Gastrocnemius medialis (tissue), 4 donors: Measurements from ENCODE around the gene POMT2.

Experiments
- POLR2A ChIP-seq, 2 donors: fragments of 450-650 bp; IDR thresholded peaks; one replicate each; pipeline ENCODE4 v1.6.1; 2017; ENCODE audit warnings: antibody characterized with exemption in 2 of 2, mild to moderate bottlenecking in 2 of 2, moderate library complexity in 2 of 2
- TF ChIP-seq, protein P1 (sequence below), 5 experiments: fragments of 450-650 bp in 3 of 5; fragments of 200-600 bp in 2 of 5; sonication (generic) in 2 of 5; IDR thresholded peaks in 4 of 5; conservative IDR thresholded peaks in 1 of 5; 1 replicate in 4 of 5; 2 replicates in 1 of 5; pipeline ENCODE4 v1.5.1; 2016 to 2019; ENCODE audit warnings: antibody characterized with exemption in 5 of 5, mild to moderate bottlenecking in 3 of 5, moderate library complexity in 3 of 5

DNA sequence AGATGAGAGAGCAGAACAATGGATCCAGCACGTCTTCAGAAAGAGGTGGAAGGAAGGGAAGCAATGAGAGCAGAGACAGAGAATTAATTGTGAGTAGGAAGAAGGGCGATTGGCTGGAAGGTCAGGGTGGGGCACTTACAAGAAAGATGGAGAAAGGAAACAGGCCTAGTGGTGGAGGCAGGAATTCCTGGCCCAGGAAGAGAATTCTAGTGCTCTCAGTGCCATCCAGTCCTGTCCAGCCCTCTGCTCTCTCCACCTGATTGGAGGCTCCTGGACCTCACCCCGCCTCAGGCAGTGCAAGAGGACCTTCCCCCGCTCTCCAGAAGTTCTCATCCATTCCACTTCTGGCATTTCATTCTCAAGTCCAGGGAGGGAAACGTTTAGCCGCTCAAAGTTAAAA lies 92.6 kb downstream of the POMT2 start:
- TF ChIP-seq, protein P1, sequence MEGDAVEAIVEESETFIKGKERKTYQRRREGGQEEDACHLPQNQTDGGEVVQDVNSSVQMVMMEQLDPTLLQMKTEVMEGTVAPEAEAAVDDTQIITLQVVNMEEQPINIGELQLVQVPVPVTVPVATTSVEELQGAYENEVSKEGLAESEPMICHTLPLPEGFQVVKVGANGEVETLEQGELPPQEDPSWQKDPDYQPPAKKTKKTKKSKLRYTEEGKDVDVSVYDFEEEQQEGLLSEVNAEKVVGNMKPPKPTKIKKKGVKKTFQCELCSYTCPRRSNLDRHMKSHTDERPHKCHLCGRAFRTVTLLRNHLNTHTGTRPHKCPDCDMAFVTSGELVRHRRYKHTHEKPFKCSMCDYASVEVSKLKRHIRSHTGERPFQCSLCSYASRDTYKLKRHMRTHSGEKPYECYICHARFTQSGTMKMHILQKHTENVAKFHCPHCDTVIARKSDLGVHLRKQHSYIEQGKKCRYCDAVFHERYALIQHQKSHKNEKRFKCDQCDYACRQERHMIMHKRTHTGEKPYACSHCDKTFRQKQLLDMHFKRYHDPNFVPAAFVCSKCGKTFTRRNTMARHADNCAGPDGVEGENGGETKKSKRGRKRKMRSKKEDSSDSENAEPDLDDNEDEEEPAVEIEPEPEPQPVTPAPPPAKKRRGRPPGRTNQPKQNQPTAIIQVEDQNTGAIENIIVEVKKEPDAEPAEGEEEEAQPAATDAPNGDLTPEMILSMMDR (IDR thresholded peaks at IDR 0.05 in 4 of 5, conservative IDR thresholded peaks at IDR 0.05 in 1 of 5): no peak
- no peak for TF ChIP-seq POLR2A (IDR thresholded peaks at IDR 0.05)
